GM12878 (cell line): ENCODE measurements around the gene TBC1D10B. TPM values are rescaled to one million over a fixed set of nuclear protein-coding genes. Genes with fewer than 3 reads are reported as not detected.
A peak's percentile ranks its signal among the peaks of the same experiment; 100 is the strongest.

Experiments used
- ATAC-seq: fragments of 200-7000 bp; cut with Tn5 transposase; 3 replicates; pipeline ENCODE4 v1.9.1; 2020; ENCODE audit warnings: mild to moderate bottlenecking, moderate library complexity
- BruUV-seq: library from RNA; stranded (reverse); fragments of 400-500 nt; replicated peaks from 2 replicates; lab custom pipeline; 2021; lab: Mats Ljungman, UMichigan
- CTCF ChIA-PET: fragments of 300-600 bp; sonication (Branson Sonifier 250); formaldehyde crosslinking; extraction: SDS; loops from one replicate; lab custom pipeline; 2021; ENCODE audit warnings: inconsistent platforms; lab: Yijun Ruan, JAX
- POLR2A ChIA-PET: fragments of 350-600 bp; formaldehyde crosslinking; extraction: SDS; loops from one replicate; lab custom pipeline; 2021; ENCODE audit warnings: inconsistent platforms; lab: Charles Lee
- RAD21 ChIA-PET: fragments of 300-600 bp; sonication (Branson Sonifier 250); formaldehyde crosslinking; loops from one replicate; lab custom pipeline; 2023; ENCODE audit warnings: antibody characterized with exemption; ENCODE audit not compliant: unreplicated experiment; lab: Charles Lee
- SMC1A ChIA-PET: fragments of 300-600 bp; sonication (Branson Sonifier 250); formaldehyde crosslinking; loops from one replicate; lab custom pipeline; 2023; ENCODE audit not compliant: unreplicated experiment, uncharacterized antibody; lab: Charles Lee
- DNase-seq: peaks from one replicate; pipeline ENCODE4 v3.0.0-alpha.2; 2011; ENCODE audit warnings: low read depth, low spot score
- FAIRE-seq: peaks from 3 replicates; lab custom pipeline; 2011; peaks lifted over from hg19 to GRCh38; lab: Jason Lieb, UNC
- H2AFZ ChIP-seq: 2 replicates; pipeline ENCODE4 v1.6.0; 2011; ENCODE audit warnings: low read depth, low read length, control low read depth; ENCODE audit not compliant: control insufficient read depth
- H3K27ac ChIP-seq: 2 replicates; pipeline ENCODE4 v1.5.1; 2011; ENCODE audit warnings: control low read depth; ENCODE audit not compliant: control insufficient read depth, insufficient read depth
- H3K27me3 ChIP-seq, 2 experiments: replicated peaks in 1 of 2; 2 replicates each; pipeline versions ENCODE4 v1.6.0 to v1.6.1; 2011; ENCODE audit warnings: low read length in 1 of 2; ENCODE audit not compliant: control insufficient read depth in 2 of 2, insufficient read depth in 2 of 2
- H3K36me3 ChIP-seq, 2 experiments: 2 replicates each; pipeline ENCODE4 v1.5.1; 2011; ENCODE audit warnings: low read length in 1 of 2; ENCODE audit not compliant: control insufficient read depth in 2 of 2, insufficient read depth in 2 of 2
- H3K4me1 ChIP-seq: 2 replicates; pipeline ENCODE4 v1.6.1; 2011; ENCODE audit warnings: mild to moderate bottlenecking, low read length, moderate library complexity, mixed read lengths; ENCODE audit not compliant: control insufficient read depth, insufficient read depth
- H3K4me2 ChIP-seq: 2 replicates; pipeline ENCODE4 v1.6.0; 2011; ENCODE audit warnings: control low read depth; ENCODE audit not compliant: control insufficient read depth, insufficient read depth
- H3K4me3 ChIP-seq: fragments of 200-600 bp; sonication (generic); 2 replicates; pipeline ENCODE4 v1.5.1; 2016
- H3K79me2 ChIP-seq: 2 replicates; pipeline ENCODE4 v1.6.0; 2011; ENCODE audit warnings: low read length; ENCODE audit not compliant: control insufficient read depth, insufficient read depth
- H3K9ac ChIP-seq: 2 replicates; pipeline ENCODE4 v1.8.0; 2011; ENCODE audit warnings: low read length, control low read depth, mixed read lengths; ENCODE audit not compliant: control insufficient read depth, insufficient read depth
- H3K9me3 ChIP-seq: replicated peaks from 3 replicates; pipeline ENCODE4 v1.5.1; 2011; ENCODE audit warnings: mild to moderate bottlenecking, low read length; ENCODE audit not compliant: control insufficient read depth, insufficient read depth
- H4K20me1 ChIP-seq: 2 replicates; pipeline ENCODE4 v1.6.0; 2011; ENCODE audit not compliant: control insufficient read depth, insufficient read depth
- NFYB ChIP-seq: IDR thresholded peaks from 2 replicates; pipeline ENCODE4 v1.6.1; 2011; ENCODE audit warnings: low read depth, mild to moderate bottlenecking, low read length, improper control_type of control experiment, moderate library complexity; ENCODE audit not compliant: insufficient read depth
- WGBS: methylation state at CpG from one replicate; pipeline ENCODE4 v1.1.6; 2016; ENCODE audit warnings: low lambda C conversion rate; ENCODE audit not compliant: insufficient replicate concordance, insufficient coverage; ENCODE audit errors: missing lambda C conversion rate; 5-methylcytosine and 5-hydroxymethylcytosine counted together
- in situ Hi-C: fragments of 300-500 bp; cut with MboI; formaldehyde crosslinking; loops from 9 replicates; pipeline ENCODE4 v1.14.3; 2018; ENCODE audit warnings: mixed read lengths
- intact Hi-C: fragments of 100-400 bp; cut with micrococcal nuclease; formaldehyde crosslinking; loops from one replicate; pipeline ENCODE4 v1.14.2; 2022; ENCODE audit not compliant: unreplicated experiment
- polyA plus RNA-seq, 11 experiments: library from polyadenylated mRNA; depleted of rRNA in 4 of 11; unstranded in 6 of 11; stranded (reverse) in 5 of 11; fragments of >200 nt; fragmentation: Nextera tagmentation in 4 of 11; fragmentation: Illumina TruSeq in 1 of 11; extraction: Ambion mirVana in 4 of 11; extraction: Trizol in 1 of 11; gene quantifications; 1 replicate in 1 of 11; 2 replicates in 10 of 11; pipeline versions ENCODE4 v1.2.1 to v1.2.3, GENCODE V29; 2011 to 2016; ENCODE audit warnings: inconsistent platforms in 2 of 11, missing spikeins in 2 of 11, low read depth in 1 of 11
- total RNA-seq, 4 experiments: library from RNA; depleted of rRNA in 3 of 4; stranded (reverse); fragments of >200 nt in 3 of 4; fragmentation: Illumina TruSeq in 1 of 4; extraction: Trizol in 1 of 4; gene quantifications; 2 replicates each; pipeline versions ENCODE4 v1.2.1 to v1.2.3, GENCODE V29; 2013 to 2021

Gene TBC1D10B
- total and polyA plus RNA-seq, 10 of the 15 experiments (the other 5 are each of a cell fraction or from before 2014, with no cell fraction given), result 2.2 to 51.2 (median 11.6) TPM

DNA sequence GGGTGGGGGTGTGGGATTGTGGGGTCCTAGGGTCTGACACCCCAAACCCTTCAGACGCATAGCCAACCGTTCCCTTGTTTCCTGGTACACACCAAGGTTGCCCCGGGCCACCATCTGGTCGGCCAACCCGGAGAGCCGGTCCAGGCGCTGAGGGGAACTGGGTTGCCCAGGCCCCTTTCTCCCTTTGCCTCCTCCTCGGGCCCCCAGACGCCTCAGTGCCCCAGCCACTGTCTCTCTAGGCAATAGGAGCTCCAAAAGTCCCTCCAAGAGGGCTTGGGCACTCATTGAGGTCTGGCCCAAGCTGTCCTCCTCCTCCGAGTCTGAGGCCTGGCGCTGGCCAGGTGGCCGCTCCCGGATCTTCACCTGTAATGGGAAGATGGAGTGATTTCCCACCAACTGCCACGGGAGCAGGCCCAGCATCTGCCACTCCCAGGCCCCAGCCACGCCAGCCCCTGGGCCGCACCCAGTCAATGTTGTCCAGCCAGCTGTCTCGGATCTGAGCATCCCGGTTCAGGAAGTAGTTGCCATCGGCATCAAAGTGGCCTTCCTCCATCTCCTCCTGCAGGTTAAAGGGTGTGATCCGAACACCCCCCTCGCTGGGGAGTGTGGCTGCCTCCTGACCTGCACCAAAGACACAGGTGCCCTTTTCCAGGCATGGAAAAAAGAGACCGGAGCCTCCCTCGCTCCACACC, 16.7 kb downstream of the TBC1D10B start:
- Histone ChIP-seq H3K27ac (no peak overlapping the region), H3K4me1 (peaks cover 40% of the 10 kb centered on the region), H2AFZ (no peak overlapping the region), H3K4me3 (peak overlapping the region; percentile 94; the same call in 1 of the 2 replicates), H3K27me3 (no peaks in the 10 kb centered on the region), H3K4me2 (peak overlapping the region; percentile 99; the same call in 1 of the 2 replicates), H3K79me2 (peaks cover 18% of the 10 kb centered on the region), H3K9ac (peak overlapping the region; percentile 88; the same call in 1 of the 2 replicates), H3K9me3 (no peaks in the 10 kb centered on the region), H3K36me3 (peaks cover 3 to 17% of the 10 kb centered on the region in 2 experiments), H4K20me1 (peaks cover 8% of the 10 kb centered on the region)
- 88% methylated on average over 21 of the region's 23 CpGs for WGBS
- FAIRE-seq (no peak), DNase-seq (no peak), ATAC-seq (no peak)
- BruUV-seq, result no TSS peak
- in situ Hi-C loops, result no loop called here
- ChIA-PET CTCF (interaction anchor here (0.8 to 2.8 kb wide), 6 partner anchors 16 to 262 kb away, joined by 3 to 15 read pairs (median 4); partner anchors contain the start of genes TBC1D10B and ZNF771), SMC1A (interaction anchor here (0.8 to 2.0 kb wide), 3 partner anchors 11 to 261 kb away, joined by 3 to 5 read pairs (median 4); no protein-coding TSS in a partner anchor), POLR2A (interaction anchor here (0.6 to 3.8 kb wide), 7 partner anchors 12 to 227 kb away, joined by 3 to 21 read pairs (median 4); partner anchors contain the start of genes CORO1A, SEPTIN1 and TBC1D10B), RAD21 (interaction anchor here (1.1 to 4.3 kb wide), 4 partner anchors 12 to 56 kb away, joined by 3 to 33 read pairs (median 8); partner anchors contain the start of gene TBC1D10B)
- intact Hi-C loops, result loop anchor here (2.0 to 10.0 kb wide), 2 partner anchors 17 to 259 kb away; partner anchors contain the start of genes TBC1D10B, TBX6 and YPEL3
- TF ChIP-seq NFYB, result no peak
